Neural cell (in vitro differentiated cells): ENCODE results near the gene PTOV1. TPM values are rescaled to one million over a fixed set of nuclear protein-coding genes. Genes with fewer than 3 reads are reported as not detected.

Experiments
- H2AFZ ChIP-seq: fragments of 200-600, 300-800 bp; sonication (generic), shearing (Covaris generic); 2 replicates; pipeline ENCODE4 v1.6.0; 2014; ENCODE audit warnings: low read depth, mild to moderate bottlenecking, antibody characterized with exemption, low read length, moderate library complexity
- H3F3A ChIP-seq: fragments of 200-600 bp; shearing (Covaris generic); 2 replicates; pipeline ENCODE4 v1.6.1; 2016; ENCODE audit warnings: mild to moderate bottlenecking, moderate library complexity, mixed read lengths, antibody characterized with exemption, low read length; ENCODE audit not compliant: insufficient read depth, poor library complexity, severe bottlenecking
- H3K27ac ChIP-seq: fragments of 200-600, 300-800 bp; sonication (generic), shearing (Covaris generic); 2 replicates; pipeline ENCODE4 v1.5.1; 2014; ENCODE audit warnings: mild to moderate bottlenecking, low read length, moderate library complexity
- H3K27me3 ChIP-seq: fragments of 300-800, 200-600 bp; sonication (generic), shearing (Covaris generic); 2 replicates; pipeline ENCODE4 v1.6.0; 2014; ENCODE audit warnings: mild to moderate bottlenecking, low read depth, low read length, moderate library complexity; ENCODE audit not compliant: insufficient read depth
- H3K36me3 ChIP-seq: fragments of 300-800, 200-600 bp; sonication (generic), shearing (Covaris generic); 2 replicates; pipeline ENCODE4 v1.5.1; 2014; ENCODE audit warnings: mild to moderate bottlenecking, antibody characterized with exemption, low read length, moderate library complexity; ENCODE audit not compliant: insufficient read depth
- H3K4me2 ChIP-seq: fragments of 300-800, 200-600 bp; sonication (generic), shearing (Covaris generic); 2 replicates; pipeline ENCODE4 v1.6.0; 2014; ENCODE audit warnings: mild to moderate bottlenecking, low read length
- H3K4me3 ChIP-seq: fragments of 300-800, 200-600 bp; sonication (generic), shearing (Covaris generic); 2 replicates; pipeline ENCODE4 v1.5.1; 2014; ENCODE audit warnings: mild to moderate bottlenecking, low read length, moderate library complexity
- H3K79me2 ChIP-seq: fragments of 200-600 bp; shearing (Covaris generic); replicated peaks from 2 replicates; pipeline ENCODE4 v1.6.0; 2014; ENCODE audit warnings: mild to moderate bottlenecking, low read length, moderate library complexity; ENCODE audit not compliant: insufficient read depth
- H3K9ac ChIP-seq: fragments of 300-800, 200-600 bp; sonication (generic), shearing (Covaris generic); 2 replicates; pipeline ENCODE4 v1.6.1; 2016; ENCODE audit warnings: mild to moderate bottlenecking, low read length, mixed read lengths
- H3K9me2 ChIP-seq: fragments of 200-600 bp; shearing (Covaris generic); 2 replicates; pipeline ENCODE4 v1.6.1; 2016; ENCODE audit warnings: mild to moderate bottlenecking, low read length, mixed read lengths; ENCODE audit not compliant: insufficient read depth
- H3K9me3 ChIP-seq: fragments of 200-600, 300-800 bp; sonication (generic), shearing (Covaris generic); 2 replicates; pipeline ENCODE4 v1.6.1; 2016; ENCODE audit warnings: mild to moderate bottlenecking, mixed run types, low read length, moderate library complexity, mixed read lengths
- H4K20me1 ChIP-seq: fragments of 200-600 bp; shearing (Covaris generic); 2 replicates; pipeline ENCODE4 v1.6.1; 2016; ENCODE audit warnings: mild to moderate bottlenecking, mixed run types; ENCODE audit not compliant: insufficient read depth
- EP300 ChIP-seq: fragments of 450-650 bp; conservative IDR thresholded peaks from 2 replicates; pipeline ENCODE4 v1.6.1; 2014; ENCODE audit warnings: antibody characterized with exemption, mild to moderate bottlenecking, moderate library complexity; ENCODE audit not compliant: poor library complexity, severe bottlenecking
- EZH2 ChIP-seq: fragments of 200-600, 300-800 bp; shearing (Covaris generic), sonication (generic); IDR thresholded peaks from 2 replicates; pipeline ENCODE4 v1.6.1; 2014; ENCODE audit warnings: antibody characterized with exemption, low read length, borderline replicate concordance, mild to moderate bottlenecking; ENCODE audit not compliant: insufficient read depth, poor library complexity, severe bottlenecking
- MXI1 ChIP-seq: fragments of 450-650 bp; conservative IDR thresholded peaks from 2 replicates; pipeline ENCODE4 v1.6.1; 2014; ENCODE audit warnings: antibody characterized with exemption, mild to moderate bottlenecking; ENCODE audit not compliant: poor library complexity, severe bottlenecking
- POLR2AphosphoS5 ChIP-seq: IDR thresholded peaks from 2 replicates; pipeline ENCODE4 v1.6.1; 2012
- RAD21 ChIP-seq: fragments of 450-650 bp; conservative IDR thresholded peaks from 2 replicates; pipeline ENCODE4 v1.6.1; 2014; ENCODE audit warnings: antibody characterized with exemption, mild to moderate bottlenecking, moderate library complexity
- SMC3 ChIP-seq: fragments of 450-650 bp; conservative IDR thresholded peaks from 2 replicates; pipeline ENCODE4 v1.6.1; 2014; ENCODE audit warnings: antibody characterized with exemption, mild to moderate bottlenecking, moderate library complexity; ENCODE audit not compliant: poor library complexity
- TAF1 ChIP-seq: IDR thresholded peaks from 2 replicates; pipeline ENCODE4 v1.6.1; 2012; ENCODE audit warnings: low read depth
- polyA plus RNA-seq: library from polyadenylated mRNA; depleted of rRNA; stranded (reverse); fragments of >200 nt; gene quantifications from 2 replicates; pipeline ENCODE4 v1.2.3, GENCODE V29; 2014
- TF ChIP-seq, protein P1 (sequence below): fragments of 450-650 bp; IDR thresholded peaks from 2 replicates; pipeline ENCODE4 v1.5.1; 2014; ENCODE audit warnings: antibody characterized with exemption, mild to moderate bottlenecking, moderate library complexity; ENCODE audit not compliant: poor library complexity, severe bottlenecking
- TF ChIP-seq, protein P2 (sequence below): IDR thresholded peaks from 2 replicates; pipeline ENCODE4 v1.6.1; 2012; ENCODE audit warnings: borderline replicate concordance

The PTOV1 gene
- polyA plus RNA-seq, 1 donor from 2014 or later: 199 TPM

DNA sequence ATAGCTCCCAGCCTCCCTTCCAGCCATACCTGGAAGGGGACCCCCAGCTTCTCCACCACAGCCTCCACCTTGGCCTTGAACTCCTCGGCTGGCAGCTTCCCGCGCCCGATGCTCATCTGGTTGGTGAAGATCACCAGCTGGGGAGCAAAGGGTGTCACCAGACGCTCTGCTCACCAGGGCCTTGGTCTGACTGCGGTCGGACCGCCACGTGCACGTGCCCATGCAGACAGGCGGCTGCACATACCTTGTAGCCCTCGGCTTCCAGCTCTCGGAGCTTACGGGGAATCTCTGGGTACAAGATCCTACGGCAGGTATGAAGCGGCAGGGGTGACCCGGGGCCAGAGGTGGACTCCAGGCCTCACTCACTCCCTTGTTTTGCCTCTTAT is 13.0 kb downstream of the PTOV1 start:
- no peaks in the 10 kb centered on the region for H3K36me3 ChIP-seq
- H2AFZ ChIP-seq: no peak overlapping the region
- H3K4me2 ChIP-seq: no peak overlapping the region
- H4K20me1 ChIP-seq: no peaks in the 10 kb centered on the region
- no peak overlapping the region for H3K9ac ChIP-seq
- H3K9me3 ChIP-seq: no peaks in the 10 kb centered on the region
- H3F3A ChIP-seq: no peaks in the 10 kb centered on the region
- no peak overlapping the region for H3K27ac ChIP-seq
- no peaks in the 10 kb centered on the region for H3K9me2 ChIP-seq
- peaks cover 22% of the 10 kb centered on the region for H3K79me2 ChIP-seq
- H3K27me3 ChIP-seq: no peaks in the 10 kb centered on the region
- no peak overlapping the region for H3K4me3 ChIP-seq
- TF ChIP-seq RAD21: no peak
- TF ChIP-seq POLR2AphosphoS5: no peak
- TF ChIP-seq EP300: no peak
- TF ChIP-seq SMC3: no peak
- TF ChIP-seq TAF1: no peak
- TF ChIP-seq MXI1: no peak
- no peak for TF ChIP-seq EZH2
- TF ChIP-seq, protein P1, sequence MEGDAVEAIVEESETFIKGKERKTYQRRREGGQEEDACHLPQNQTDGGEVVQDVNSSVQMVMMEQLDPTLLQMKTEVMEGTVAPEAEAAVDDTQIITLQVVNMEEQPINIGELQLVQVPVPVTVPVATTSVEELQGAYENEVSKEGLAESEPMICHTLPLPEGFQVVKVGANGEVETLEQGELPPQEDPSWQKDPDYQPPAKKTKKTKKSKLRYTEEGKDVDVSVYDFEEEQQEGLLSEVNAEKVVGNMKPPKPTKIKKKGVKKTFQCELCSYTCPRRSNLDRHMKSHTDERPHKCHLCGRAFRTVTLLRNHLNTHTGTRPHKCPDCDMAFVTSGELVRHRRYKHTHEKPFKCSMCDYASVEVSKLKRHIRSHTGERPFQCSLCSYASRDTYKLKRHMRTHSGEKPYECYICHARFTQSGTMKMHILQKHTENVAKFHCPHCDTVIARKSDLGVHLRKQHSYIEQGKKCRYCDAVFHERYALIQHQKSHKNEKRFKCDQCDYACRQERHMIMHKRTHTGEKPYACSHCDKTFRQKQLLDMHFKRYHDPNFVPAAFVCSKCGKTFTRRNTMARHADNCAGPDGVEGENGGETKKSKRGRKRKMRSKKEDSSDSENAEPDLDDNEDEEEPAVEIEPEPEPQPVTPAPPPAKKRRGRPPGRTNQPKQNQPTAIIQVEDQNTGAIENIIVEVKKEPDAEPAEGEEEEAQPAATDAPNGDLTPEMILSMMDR: no peak
- TF ChIP-seq, protein P2, sequence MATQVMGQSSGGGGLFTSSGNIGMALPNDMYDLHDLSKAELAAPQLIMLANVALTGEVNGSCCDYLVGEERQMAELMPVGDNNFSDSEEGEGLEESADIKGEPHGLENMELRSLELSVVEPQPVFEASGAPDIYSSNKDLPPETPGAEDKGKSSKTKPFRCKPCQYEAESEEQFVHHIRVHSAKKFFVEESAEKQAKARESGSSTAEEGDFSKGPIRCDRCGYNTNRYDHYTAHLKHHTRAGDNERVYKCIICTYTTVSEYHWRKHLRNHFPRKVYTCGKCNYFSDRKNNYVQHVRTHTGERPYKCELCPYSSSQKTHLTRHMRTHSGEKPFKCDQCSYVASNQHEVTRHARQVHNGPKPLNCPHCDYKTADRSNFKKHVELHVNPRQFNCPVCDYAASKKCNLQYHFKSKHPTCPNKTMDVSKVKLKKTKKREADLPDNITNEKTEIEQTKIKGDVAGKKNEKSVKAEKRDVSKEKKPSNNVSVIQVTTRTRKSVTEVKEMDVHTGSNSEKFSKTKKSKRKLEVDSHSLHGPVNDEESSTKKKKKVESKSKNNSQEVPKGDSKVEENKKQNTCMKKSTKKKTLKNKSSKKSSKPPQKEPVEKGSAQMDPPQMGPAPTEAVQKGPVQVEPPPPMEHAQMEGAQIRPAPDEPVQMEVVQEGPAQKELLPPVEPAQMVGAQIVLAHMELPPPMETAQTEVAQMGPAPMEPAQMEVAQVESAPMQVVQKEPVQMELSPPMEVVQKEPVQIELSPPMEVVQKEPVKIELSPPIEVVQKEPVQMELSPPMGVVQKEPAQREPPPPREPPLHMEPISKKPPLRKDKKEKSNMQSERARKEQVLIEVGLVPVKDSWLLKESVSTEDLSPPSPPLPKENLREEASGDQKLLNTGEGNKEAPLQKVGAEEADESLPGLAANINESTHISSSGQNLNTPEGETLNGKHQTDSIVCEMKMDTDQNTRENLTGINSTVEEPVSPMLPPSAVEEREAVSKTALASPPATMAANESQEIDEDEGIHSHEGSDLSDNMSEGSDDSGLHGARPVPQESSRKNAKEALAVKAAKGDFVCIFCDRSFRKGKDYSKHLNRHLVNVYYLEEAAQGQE: no peak

DNA sequence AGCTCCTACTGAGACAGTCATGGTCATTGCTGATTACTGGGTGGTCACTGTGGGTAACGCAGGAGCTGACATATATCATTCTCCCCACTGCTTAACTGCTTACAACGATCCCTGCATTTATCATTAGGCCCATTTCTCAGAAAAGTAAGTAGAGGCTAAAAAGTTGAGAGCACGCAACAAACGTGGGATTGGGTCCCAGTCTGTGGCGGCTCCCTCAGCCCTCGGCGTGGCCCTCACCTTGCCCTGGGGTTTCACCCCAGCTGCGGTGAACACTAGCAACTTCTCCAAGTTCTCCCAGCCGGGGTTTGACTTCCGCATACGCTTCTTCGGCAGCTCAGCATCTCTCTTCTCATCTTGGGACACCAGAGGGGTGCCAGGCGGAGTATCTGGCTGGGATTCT is 13.9 kb downstream of the PTOV1 start:
- Histone ChIP-seq H3K27ac (no peak overlapping the region), H3K27me3 (no peaks in the 10 kb centered on the region), H3K4me3 (peak overlapping the region; percentile 77), H3K9me2 (no peaks in the 10 kb centered on the region), H3K4me2 (no peak overlapping the region), H3K9ac (no peak overlapping the region), H2AFZ (no peak overlapping the region), H3F3A (no peaks in the 10 kb centered on the region), H3K9me3 (no peaks in the 10 kb centered on the region), H3K79me2 (peaks cover 22% of the 10 kb centered on the region), H3K36me3 (no peaks in the 10 kb centered on the region), H4K20me1 (no peaks in the 10 kb centered on the region)
- no peak for TF ChIP-seq SMC3
- TF ChIP-seq, protein P2: no peak
- TF ChIP-seq RAD21: no peak
- TF ChIP-seq POLR2AphosphoS5: no peak
- no peak for TF ChIP-seq EP300
- TF ChIP-seq TAF1: no peak
- TF ChIP-seq EZH2: no peak
- TF ChIP-seq MXI1: no peak
- TF ChIP-seq, protein P1: no peak
